Islet precursor cell (in vitro differentiated cells): ENCODE measurements around the gene FAM187B.
"Not testable (repeated sequence)": the region's sequence is repeated elsewhere in the genome, so short reads cannot be mapped to it uniquely, and the experiment has no call there.

ENCODE experiments used
- DNase-seq: peaks from one replicate; pipeline ENCODE4 v3.0.0-alpha.2; 2018

Gene FAM187B

DNA sequence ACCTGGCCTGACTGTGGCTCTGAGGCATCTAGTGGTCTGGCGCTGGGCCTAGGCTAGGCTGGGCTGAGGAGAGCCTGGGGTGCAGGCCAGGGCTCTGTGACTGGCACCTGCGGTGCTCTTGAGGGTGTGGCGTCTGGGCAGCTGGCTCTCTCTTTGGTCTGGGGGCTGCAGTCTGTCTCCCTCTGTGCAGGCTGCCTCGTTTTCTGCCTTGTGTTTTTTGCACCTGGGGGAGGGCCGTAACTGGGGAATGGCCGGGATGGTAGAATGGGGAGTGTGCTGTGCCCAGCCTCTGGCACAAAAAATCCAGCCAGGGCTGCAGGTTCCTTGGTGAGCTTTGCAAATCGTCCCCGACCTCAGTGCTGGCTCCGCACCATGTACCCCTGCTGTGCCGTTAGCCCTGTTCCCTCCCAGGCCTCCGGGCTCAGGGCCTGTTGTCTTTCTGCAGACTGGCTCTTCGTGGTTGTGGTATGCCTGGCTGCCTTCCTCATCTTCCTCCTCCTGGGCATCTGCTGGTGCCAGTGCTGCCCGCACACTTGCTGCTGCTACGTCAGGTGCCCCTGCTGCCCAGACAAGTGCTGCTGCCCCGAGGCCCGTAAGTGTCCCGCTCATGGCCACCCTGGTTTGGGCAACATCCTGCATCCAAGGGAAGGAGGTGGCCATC lies 33.7 kb upstream of the FAM187B start:
- DNase-seq, result peak; percentile 46

DNA sequence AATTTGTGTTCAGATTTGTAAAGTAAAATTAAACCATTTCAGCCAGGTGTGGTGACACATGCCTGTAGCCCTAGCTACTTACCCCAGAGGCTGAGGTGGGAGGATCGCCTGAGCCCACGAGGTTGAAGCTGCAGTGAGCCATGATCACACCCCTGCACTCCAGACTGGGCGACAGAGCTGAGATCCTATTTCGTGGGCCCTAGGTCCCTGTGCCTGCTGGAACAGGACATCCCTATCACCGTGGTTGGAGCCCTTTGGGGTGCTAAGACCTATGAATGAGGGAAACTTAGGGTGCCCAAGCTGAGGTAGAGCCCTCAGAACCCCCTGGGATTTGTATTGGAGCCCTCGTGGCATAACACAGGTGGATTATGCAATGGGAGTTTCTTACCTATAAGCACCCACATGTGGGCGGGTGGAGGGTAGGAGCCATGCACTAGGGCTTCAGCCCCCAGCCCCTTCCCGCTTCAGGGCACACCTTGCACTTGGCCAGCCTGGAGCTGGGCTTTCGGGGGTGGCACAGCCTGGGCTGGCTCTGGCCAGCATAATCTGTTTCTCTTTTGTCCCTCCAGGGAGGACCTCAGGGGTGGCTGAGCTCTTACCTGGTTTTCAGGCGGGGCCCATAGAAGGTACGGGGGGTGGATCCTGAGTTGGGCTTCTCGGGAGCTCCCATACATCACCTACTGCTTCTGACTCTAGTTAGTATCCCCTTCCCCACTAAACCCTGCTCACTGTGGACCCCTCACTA lies 33.0 kb upstream of the FAM187B start:
- peak; percentile 35 for DNase-seq

DNA sequence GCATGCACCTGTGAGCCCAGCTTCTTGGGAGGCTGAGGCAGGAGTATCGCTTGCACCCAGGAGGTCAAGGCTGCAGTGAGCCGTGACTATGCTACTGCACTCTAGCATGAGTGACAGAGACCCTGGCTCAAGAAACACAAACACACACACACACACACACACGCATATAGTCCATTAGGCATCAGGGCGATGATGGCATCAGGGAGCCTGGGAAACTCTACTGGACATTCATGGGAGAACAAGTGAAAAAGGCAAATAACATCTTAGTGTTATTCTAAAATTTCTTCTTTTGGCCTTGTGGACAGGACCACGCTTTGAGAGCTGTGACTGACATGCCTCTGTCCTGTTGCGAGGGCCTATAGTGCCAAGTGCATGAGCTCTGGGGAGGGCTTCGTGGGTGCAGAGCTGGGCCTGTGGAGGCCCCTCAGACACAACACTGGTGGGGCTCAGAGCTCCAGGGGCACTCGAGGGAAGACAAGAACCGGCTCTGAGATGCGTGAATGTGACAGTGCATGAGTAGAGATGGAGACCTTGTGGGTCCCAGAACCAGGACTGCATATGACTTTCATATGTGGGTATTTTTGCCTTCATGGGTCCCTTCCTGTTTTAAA lies 32.3 kb upstream of the FAM187B start:
- DNase-seq, result peak; percentile 32

DNA sequence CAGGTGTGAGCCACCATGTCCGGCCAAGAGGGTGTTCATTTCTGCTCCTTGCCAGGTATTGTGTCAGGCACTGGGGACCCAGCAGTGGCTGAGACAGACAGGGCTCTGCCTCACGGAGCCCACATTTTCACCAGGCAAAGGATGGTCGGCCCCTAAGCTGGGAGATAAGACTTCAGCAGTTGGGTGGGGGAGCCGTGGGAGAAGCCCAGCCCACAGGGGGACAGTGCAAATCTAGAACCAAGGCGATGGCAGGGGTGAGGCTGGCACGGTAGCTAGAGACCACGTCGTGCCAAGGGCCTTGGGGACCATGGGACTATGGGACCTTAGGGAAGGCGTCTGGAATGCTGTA lies 28.5 kb upstream of the FAM187B start:
- DNase-seq, result no peak

DNA sequence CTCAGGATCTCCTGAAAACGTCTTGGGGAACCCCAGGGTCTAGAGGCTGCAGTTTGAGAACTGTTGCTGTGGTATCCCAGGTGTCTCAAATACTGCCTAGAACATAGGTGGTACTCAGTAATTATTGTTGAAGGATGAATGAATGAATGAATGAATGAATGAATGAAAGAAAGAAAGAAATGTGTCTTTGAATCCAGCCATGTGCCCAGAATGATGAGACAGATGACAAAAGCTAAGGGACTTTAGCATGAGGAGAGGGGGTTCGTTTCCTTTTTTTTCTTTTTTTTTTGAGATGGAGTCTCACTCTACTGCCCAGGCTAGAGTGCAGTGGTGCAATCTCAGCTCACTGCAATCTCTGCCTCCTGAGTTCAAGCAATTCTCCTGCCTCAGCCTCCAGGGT lies 28.0 kb upstream of the FAM187B start:
- no peak for DNase-seq

DNA sequence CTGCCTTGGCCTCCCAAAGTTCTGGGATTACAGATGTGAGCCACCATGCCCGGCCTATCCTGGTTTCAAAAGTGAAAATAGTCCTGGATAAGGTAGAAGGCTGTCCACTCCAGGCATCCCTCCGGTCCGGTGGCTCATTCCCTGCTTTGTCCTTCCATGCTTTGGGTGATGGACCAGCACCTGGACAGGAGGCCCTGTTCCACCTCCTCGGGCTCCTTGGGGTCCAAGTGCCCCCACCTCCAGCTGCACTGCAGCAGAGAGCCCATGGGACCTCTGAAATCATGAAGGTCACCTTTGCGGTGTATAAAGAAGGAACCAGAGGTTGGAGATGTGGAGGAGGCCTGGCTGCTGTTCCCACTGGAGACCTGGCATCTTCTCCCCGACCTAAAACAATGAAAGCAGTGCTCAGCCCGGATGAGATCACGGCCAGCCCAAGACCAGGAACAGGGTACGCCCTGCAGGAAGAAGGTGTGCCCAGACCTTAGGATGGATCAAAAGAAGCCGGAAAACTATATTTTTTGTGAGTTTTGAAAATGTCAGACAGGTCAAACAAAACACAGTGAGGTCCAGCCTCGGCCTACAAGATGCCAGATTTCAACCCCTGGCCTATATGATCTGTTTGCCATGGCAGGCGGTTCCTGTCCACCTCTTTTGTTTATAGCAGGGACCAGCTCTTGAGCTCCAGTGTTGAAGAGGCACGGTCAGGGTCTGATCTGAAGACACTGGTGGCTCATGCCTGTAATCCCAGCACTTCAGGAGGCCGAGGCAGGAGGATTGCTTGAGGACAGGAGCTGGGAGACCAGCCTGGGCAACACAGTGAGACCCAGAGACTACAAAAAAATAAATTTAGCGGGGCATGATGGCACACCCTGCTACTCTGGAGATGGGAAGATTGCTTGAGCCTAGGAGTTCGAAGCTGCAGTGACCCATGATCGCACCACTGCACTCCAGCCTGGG lies 26.1 kb upstream of the FAM187B start:
- DNase-seq, result no peak

DNA sequence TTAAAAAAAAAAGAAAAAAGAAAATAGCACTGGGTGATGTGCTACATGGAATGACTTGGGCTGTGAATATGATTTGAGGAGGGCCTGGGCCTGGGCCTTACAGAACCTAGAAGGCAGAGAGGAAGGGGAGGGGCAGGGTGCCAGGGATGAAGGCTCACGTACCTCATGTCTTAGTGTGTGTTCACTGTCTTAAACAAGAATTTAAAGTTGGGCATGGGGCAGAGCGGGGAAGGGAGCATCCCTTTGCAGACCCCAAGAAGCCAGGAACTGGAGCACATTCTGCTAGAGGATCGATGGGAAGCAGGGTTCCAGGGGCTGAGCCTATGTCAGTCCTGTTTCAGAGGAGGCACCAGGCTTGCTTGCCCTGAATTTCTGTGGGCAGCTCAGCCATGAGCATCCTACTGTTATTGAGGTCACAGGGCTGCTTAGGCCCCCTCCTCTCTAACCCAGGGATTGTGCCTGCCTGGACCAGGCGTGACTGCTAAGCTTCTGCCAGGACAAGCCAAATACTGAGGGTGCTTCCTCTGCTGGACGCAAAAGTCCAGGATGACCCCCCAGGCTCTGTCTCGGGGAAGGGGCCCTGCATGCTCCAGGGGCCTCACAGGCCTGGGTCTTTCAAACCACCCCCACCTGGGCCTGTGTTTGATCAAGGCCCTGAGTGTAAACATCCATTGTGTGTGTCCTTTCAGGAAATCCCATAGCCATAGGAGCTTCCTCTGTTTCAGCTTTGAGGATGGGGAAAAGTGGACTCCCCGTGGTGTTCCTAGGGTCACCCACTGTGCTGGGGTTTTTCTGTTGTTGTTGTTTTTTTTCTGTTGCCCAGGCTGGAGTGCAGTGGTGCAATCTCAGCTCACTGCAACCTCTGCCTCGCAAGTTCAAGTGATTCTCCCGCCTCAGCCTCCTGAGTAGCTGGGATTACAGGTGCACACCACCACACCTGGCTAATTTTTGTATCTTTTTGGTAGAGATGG lies 25.1 kb upstream of the FAM187B start:
- no peak for DNase-seq

DNA sequence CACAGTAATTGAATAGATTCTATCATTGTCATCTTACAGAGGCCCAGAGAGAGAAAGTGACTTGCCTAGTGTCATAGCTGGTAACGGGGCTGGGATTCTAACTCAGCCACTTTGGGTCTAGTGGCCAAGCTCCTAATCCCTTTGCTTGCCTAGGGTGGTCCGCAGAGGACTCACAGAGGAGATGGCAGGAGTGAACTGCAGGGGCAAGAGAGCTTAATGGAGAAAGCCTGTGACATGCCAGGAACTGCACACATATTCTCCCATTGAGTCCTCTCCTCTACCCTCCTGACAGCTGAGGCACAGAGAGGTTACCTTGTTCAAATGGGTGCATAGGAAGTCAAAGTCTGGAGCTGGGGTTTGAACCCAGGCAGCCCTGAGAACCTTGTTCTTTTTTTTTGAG lies 22.9 kb upstream of the FAM187B start:
- DNase-seq, result no peak

DNA sequence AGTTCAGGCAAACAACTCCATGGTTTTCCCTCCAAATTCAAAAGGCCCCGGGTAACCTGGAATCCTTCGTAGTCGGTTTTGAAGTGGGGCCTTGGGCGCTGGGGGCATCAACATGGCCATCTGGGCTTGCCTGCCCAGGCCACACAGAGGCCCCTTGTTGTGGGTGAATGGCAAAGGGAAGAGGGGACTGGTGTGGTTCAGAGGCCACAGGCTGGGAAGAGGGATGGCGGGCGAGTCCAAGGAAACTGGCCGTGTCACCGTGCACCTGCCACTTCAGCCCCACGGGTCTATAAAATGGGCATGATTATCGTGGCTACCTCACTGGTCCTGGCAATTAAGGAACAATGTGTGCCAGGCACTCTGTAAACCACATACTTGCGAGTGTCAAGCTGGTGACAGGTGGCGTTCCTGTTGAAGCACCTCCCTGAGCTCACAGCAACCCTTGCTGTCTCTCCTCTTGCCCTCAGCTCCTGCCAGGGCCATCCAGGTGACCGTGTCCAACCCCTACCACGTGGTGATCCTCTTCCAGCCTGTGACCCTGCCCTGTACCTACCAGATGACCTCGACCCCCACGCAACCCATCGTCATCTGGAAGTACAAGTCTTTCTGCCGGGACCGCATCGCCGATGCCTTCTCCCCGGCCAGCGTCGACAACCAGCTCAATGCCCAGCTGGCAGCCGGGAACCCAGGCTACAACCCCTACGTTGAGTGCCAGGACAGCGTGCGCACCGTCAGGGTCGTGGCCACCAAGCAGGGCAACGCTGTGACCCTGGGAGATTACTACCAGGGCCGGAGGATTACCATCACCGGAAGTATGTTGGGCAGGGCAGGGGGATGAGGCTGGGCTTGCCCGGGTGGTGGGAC lies 21.5 kb upstream of the FAM187B start:
- DNase-seq, result peak; percentile 17

DNA sequence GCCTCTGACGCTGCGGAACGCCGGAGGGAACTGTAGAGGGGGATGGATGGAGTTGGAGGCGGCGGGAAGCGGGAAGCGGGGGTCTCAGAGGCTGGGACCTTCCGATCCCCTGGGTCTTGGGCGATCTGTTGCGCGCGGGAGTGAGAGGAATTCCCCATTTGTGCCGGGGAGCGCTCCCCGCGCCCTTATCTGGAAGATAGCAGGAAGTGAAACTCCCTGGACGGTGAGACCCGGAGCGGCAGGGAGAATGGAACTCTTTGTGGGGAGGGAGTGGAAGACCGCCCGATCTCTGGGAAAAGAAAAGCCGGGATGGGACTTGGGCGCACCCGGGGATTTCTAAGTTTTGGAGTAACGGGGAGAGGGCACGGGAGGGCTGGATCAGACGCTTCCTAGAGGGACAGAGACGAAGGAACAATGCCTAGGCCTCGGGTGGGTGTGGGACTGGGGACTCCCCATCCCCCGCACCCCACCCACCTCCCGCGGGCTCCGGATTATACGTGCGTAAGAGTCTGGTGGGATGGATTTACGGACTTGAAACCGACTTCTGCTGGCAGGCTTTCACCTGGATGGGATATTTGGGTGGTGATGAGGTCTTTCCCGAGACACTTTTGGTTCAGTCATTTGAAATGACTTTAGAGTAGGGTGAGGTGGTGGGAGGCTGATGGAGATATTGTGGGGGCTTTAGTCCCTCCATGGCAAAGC lies 20.8 kb upstream of the FAM187B start:
- no peak for DNase-seq

DNA sequence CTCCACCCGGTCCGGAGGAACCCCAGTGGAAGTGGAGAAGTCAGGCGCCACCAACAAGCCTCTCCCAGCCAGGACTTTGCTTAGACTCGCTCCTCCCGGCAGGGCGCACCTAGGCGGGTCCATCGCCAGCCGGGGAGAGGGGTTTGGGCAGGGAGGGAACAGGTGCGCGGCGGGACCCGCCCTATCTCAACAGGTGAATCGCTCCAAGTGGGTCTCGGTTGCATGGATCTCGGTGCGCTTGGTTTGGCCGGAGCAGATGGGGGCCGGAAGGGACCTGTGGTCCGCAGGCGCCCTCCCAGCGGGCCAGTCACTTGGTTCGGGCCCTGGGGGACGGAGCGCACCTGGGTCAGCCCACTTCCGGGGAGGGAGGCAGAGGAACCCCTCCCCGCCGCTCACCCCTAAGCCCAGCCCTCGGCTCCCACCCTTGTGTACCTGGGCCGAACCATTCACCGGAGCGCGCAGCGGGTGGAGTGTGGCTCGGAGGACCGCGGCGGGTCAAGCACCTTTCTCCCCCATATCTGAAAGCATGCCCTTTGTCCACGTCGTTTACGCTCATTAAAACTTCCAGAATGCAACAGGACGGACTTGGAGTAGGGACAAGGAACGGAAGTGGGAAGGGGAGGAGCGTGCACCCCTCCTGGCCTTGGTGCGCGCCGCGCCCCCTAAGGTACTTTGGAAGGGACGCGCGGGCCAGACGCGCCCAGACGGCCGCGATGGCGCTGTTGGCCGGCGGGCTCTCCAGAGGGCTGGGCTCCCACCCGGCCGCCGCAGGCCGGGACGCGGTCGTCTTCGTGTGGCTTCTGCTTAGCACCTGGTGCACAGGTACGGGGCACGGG lies 20.0 kb upstream of the FAM187B start, which contains the start of gene LSR:
Gene LSR (plus strand): TSS at position 693 of the 836 bp plus-strand sequence. CDS start 21 bp downstream, at position 714.
- peak; percentile 94 for DNase-seq

DNA sequence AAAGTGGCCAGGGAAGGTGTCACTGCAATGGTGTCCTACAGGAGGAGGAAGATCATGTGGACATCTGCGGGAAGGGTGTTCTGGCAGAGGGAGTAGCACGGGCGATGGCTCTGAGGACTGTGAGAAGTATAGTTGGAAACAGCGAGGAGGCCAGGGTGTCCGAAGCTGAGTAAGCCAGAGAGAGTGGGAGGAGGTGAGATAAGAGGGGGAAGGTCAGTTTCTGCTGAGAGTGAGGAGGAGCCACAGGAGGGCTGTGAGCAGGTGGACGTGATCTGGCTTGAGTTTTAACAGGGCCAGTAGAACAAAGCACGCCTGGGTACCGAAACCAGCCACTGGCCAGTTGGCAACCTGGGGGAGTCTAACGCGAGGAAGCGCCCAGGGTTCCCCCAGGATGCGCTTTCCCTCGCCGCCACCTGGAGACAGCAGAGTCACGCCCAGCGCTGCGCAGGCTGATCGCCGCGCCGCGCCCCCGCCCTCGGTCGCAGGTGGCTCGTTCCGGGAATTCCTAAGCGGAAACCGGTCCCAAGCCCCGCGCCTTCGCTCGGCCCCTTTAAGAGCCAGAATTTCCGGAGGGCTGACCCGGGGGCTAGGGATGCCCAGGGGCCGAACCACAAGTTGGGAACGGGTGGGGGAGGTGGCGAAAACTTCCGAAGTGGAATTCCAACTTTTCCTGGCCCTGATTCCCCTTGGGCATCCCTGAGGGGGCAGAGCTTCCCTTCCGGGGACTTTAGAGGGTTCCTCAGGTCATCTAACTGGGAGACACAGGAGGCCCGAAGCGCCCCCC lies 19.2 kb upstream of the FAM187B start:
- DNase-seq, result peak; percentile 94

DNA sequence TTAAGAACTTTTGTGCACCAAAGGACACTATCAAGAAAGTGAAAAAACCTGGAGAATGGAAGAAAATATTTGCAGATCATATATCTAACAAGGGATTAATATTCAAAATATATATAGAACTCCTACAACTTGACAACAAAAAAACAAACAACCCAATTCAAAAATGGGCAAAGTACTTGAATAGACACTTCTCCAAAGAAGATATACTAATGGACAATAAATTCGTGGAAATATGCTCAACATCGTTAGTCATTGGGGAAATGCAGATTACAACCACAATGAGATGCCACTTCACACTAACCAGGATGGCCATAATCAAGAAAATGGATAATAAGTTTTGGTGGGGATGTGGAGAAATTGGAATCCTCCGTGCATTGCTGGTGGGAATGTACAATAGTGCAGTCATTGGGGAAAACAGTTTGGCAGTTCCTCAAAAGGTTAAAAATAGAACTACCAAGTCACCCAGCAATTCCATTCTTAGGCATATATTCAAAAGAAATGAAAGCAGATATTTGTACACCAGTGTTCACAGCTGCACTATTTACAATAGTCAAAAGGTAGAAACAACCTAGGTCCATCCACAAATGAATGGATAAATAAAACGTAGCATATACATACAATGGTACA lies 18.0 kb upstream of the FAM187B start:
- DNase-seq, result no peak

DNA sequence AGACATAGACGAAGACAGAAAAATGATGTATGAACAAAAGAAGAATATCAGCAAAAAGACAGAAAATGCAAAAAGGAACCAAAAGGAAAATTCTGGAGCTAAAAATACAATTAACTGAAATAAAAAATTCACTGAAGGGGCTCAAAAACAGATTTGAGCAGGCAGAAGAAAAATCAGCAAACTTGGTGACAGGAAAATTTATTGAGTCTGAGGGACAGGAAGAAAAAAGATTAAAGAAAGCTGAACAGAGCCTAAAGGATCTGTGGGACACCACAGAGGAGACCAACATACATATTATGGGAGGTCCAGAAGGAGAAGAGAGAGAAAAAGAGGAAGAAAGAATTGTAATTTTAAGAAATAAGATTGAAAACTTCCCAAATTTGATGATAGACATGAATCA lies 12.9 kb upstream of the FAM187B start:
- no peak for DNase-seq

DNA sequence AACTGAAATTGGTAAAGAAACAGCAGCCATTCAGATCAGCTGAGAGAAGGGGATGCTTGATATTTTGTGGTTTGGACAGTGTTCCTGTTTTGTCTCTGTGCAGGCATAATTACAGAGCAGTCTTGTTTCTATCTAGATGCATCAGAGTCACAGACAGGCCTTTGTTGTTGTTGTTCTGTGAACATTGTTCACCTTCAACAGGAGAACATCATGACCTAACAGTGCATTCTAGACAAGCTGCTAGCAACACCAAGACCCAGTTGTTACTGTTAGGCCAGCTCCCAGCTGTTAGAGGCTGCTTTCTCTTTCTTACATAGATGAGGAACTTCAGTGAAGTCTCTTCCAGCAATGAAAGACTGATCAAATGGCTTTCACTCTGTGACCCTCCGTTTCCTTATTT lies 11.8 kb upstream of the FAM187B start:
- DNase-seq, result peak; percentile 10

DNA sequence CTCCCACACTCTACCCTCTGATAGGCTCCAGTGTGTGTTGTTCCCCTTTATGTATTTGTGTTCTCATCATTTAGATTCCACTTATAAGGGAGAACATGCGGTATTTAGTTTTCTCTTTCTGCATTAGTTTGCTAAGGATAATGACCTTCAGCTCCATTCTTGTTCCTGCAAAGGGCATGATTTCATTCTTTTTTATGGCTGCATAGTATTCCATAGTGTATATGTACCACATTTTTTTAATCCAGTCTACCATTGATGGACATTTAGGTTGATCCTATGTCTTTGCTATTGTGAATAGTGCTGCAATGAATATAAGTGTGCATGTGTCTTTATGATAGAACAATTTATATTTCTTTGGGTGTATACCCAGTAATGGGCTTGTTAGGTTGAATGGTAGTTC lies 11.1 kb upstream of the FAM187B start:
- not testable (repeated sequence) for DNase-seq

DNA sequence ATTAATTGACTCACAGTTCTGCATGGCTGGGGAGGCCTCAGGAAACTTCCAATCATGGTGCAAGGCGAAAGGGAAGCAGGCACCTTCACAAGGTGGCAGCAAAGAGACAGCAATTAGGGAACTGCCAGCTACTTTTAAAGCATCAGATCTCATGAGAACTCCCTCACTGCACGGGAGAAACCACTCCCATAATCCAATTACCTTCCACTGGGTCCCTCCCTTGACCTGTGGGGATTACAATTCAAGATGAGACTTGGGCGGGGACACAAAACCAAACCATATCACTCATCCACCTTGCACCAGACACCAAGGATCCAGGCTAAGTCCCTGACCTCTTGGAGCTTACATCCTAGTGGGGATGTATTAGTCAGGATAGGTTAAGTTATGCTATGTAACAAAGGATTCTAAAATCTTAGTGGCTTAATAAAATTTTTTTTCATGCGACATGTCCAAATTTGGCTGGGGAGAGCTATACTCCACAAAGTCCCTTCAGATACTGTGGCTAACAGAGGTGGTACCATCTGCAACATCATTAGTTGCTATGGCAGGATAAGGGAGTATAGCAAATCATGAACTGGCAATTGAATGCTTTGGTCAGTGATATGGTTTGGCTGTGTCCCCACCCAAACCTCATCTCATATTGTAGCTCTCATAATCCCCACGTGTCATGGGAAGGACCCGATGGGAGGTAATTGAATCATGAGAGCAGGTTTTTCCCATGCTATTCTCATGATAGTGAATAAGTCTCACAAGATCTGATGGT lies 8.3 kb upstream of the FAM187B start:
- DNase-seq, result peak; percentile 19
